ENCODE measurements around the gene RAB26. TPM values are rescaled to one million over a fixed set of nuclear protein-coding genes. Genes with fewer than 3 reads are reported as not detected.
"Not testable (repeated sequence)": the region's sequence is repeated elsewhere in the genome, so short reads cannot be mapped to it uniquely, and the experiment has no call there.

Gene RAB26
- total RNA-seq, 1 donor from 2014 or later = not detected

- intact Hi-C loops (cut with DNase I) = no loop called here
- no peaks in the 10 kb centered on the region for H3K9me3 ChIP-seq
- H3K4me3 ChIP-seq = no peak overlapping the region
- no peaks in the 10 kb centered on the region for H3K36me3 ChIP-seq
- TF ChIP-seq CTCF (IDR thresholded peaks at IDR 0.05) = no peak
- DNase-seq (ENCODE audit: low spot score in 2 of 2) = no peak
- no peak overlapping the region for H3K27ac ChIP-seq
- H3K4me1 ChIP-seq = peaks cover 5 to 11% of the 10 kb centered on the region in 2 donors
- H3K27me3 ChIP-seq = peaks cover 23% of the 10 kb centered on the region
These were observed 50.7 kb downstream of the RAB26 start for GRCh38 chr16:2199095-2199494.

GRCh38 chr16:2199621-2200139 lies 51.3 kb downstream of the RAB26 start:
- intact Hi-C loops (cut with DNase I) = no loop called here
- Histone ChIP-seq H3K27ac (no peak overlapping the region), H3K9me3 (no peaks in the 10 kb centered on the region), H3K4me3 (no peak overlapping the region), H3K36me3 (no peaks in the 10 kb centered on the region), H3K27me3 (peaks cover 21% of the 10 kb centered on the region), H3K4me1 (peaks cover 5 to 12% of the 10 kb centered on the region in 2 donors)
- TF ChIP-seq CTCF (IDR thresholded peaks at IDR 0.05) = no peak
- DNase-seq (ENCODE audit: low spot score in 2 of 2) = no peak

GRCh38 chr16:2200313-2200712 lies 51.9 kb downstream of the RAB26 start:
- DNase-seq (ENCODE audit: low spot score in 2 of 2) = no peak
- Histone ChIP-seq H3K9me3 (no peaks in the 10 kb centered on the region), H3K4me1 (peaks cover 5 to 11% of the 10 kb centered on the region in 2 donors), H3K27ac (no peak overlapping the region), H3K4me3 (no peak overlapping the region), H3K36me3 (no peaks in the 10 kb centered on the region), H3K27me3 (peaks cover 15% of the 10 kb centered on the region)
- TF ChIP-seq CTCF (IDR thresholded peaks at IDR 0.05) = no peak
- intact Hi-C loops (cut with DNase I) = no loop called here

- H3K4me3 ChIP-seq; H3K27ac ChIP-seq; DNase-seq (ENCODE audit: low spot score in 2 of 2); intact Hi-C loops (cut with DNase I); H3K27me3 ChIP-seq; H3K9me3 ChIP-seq: not testable (repeated sequence)
- peaks cover 10 to 15% of the 10 kb centered on the region in 2 donors for H3K36me3 ChIP-seq
- H3K4me1 ChIP-seq = peaks cover 4 to 11% of the 10 kb centered on the region in 2 donors
These were observed 54.8 kb downstream of the RAB26 start for GRCh38 chr16:2203119-2203688.

Other genes with a start within 250 kb of the RAB26 start
- gene HS3ST6, start 230.2 kb upstream of the RAB26 start, total RNA-seq = not detected
- gene MSRB1, start 205.4 kb upstream of the RAB26 start, total RNA-seq = 32.9 TPM
- gene RPL3L, start 193.9 kb upstream of the RAB26 start, total RNA-seq = not detected
- 68.2 TPM for gene NDUFB10, start 189.1 kb upstream of the RAB26 start, total RNA-seq
- 2,866 TPM for gene RPS2, start 183.8 kb upstream of the RAB26 start, total RNA-seq
- not detected for gene RNF151, start 181.8 kb upstream of the RAB26 start, total RNA-seq
- 55.7 TPM for gene TBL3, start 176.6 kb upstream of the RAB26 start, total RNA-seq
- not detected for gene NOXO1, start 167.2 kb upstream of the RAB26 start, total RNA-seq
- gene GFER, start 164.4 kb upstream of the RAB26 start, total RNA-seq = 2.7 TPM
- 0.32 TPM for gene SYNGR3, start 158.7 kb upstream of the RAB26 start, total RNA-seq
- gene ZNF598, start 138.8 kb upstream of the RAB26 start, total RNA-seq = 31.1 TPM
- gene NPW, start 128.8 kb upstream of the RAB26 start, total RNA-seq = not detected
- 123 TPM for gene NHERF2, start 121.7 kb upstream of the RAB26 start, total RNA-seq
- gene NTHL1, start 100.8 kb upstream of the RAB26 start, total RNA-seq = 59.5 TPM
- 258 TPM for gene TSC2, start 100.6 kb upstream of the RAB26 start, total RNA-seq
- 551 TPM for gene PKD1, start 12.7 kb upstream of the RAB26 start, total RNA-seq
- 39.6 TPM for gene TRAF7, start 7.2 kb downstream of the RAB26 start, total RNA-seq
- gene CASKIN1, start 48.0 kb downstream of the RAB26 start, total RNA-seq = not detected
- 23.7 TPM for gene MLST8, start 56.8 kb downstream of the RAB26 start, total RNA-seq
- gene BRICD5, start 62.2 kb downstream of the RAB26 start, total RNA-seq = 1.4 TPM
- 21.5 TPM for gene PGP, start 66.2 kb downstream of the RAB26 start, total RNA-seq
- gene E4F1, start 75.0 kb downstream of the RAB26 start, total RNA-seq = 39.7 TPM
- not detected for gene DNASE1L2, start 87.8 kb downstream of the RAB26 start, total RNA-seq
- 10.9 TPM for gene ECI1, start 103.0 kb downstream of the RAB26 start, total RNA-seq
- gene RNPS1, start 119.5 kb downstream of the RAB26 start, total RNA-seq = 134 TPM
- 25.9 TPM for gene ABCA3, start 192.1 kb downstream of the RAB26 start, total RNA-seq